NCI-H1417 (cell line): Measurements from ENCODE around the gene MRPS2.
"Not testable (repeated sequence)": the region's sequence is repeated elsewhere in the genome, so short reads cannot be mapped to it uniquely, and the experiment has no call there.

Source experiments
- DNase-seq, 3 experiments: peaks; one replicate each; lab custom pipeline; 2025; lab: John Stamatoyannopoulos, UW

Gene MRPS2

GRCh38 chr9:135500525-135501260 is at the start of gene MRPS2:
Gene MRPS2 (plus strand): TSS chr9:135500682. CDS start chr9:135500711, 29 bp downstream.
- peak; percentile 79 to 91 (median 89) for DNase-seq

- no peak for DNase-seq
Measured at GRCh38 chr9:135450956-135451355, 49.5 kb upstream of the MRPS2 start.

- DNase-seq, result not testable (repeated sequence)
Measured at GRCh38 chr9:135451909-135452308, 48.6 kb upstream of the MRPS2 start.

GRCh38 chr9:135454737-135455136 is 45.7 kb upstream of the MRPS2 start:
- DNase-seq, result no peak

- DNase-seq, result no peak
Measured at GRCh38 chr9:135455401-135456030, 45.0 kb upstream of the MRPS2 start.

GRCh38 chr9:135456436-135457104 is 43.9 kb upstream of the MRPS2 start:
- DNase-seq, result no peak

GRCh38 chr9:135458478-135458877 is 42.0 kb upstream of the MRPS2 start:
- not testable (repeated sequence) for DNase-seq

- no peak for DNase-seq
Measured at GRCh38 chr9:135461936-135462335, 38.5 kb upstream of the MRPS2 start.

- DNase-seq, result no peak
Measured at GRCh38 chr9:135463140-135463539, 37.3 kb upstream of the MRPS2 start.

- DNase-seq, result no peak
Measured at GRCh38 chr9:135464181-135464580, 36.3 kb upstream of the MRPS2 start.

GRCh38 chr9:135468854-135469521 is 31.5 kb upstream of the MRPS2 start:
- DNase-seq, result no peak

GRCh38 chr9:135471791-135472640 is 28.5 kb upstream of the MRPS2 start:
- peak in 2 of 3 experiments; percentile 47 to 85 for DNase-seq

GRCh38 chr9:135473972-135474543 is 26.4 kb upstream of the MRPS2 start:
- DNase-seq, result no peak

- peak in 2 of 3 experiments; percentile 21 to 25 for DNase-seq
Measured at GRCh38 chr9:135474915-135475314, 25.6 kb upstream of the MRPS2 start.

- DNase-seq, result no peak
Measured at GRCh38 chr9:135476561-135477355, 23.7 kb upstream of the MRPS2 start.

- DNase-seq, result no peak
Measured at GRCh38 chr9:135478191-135478590, 22.3 kb upstream of the MRPS2 start.

GRCh38 chr9:135478829-135479468 is 21.5 kb upstream of the MRPS2 start:
- peak in 2 of 3 experiments; percentile 50 to 67 for DNase-seq

GRCh38 chr9:135479469-135480052 is 20.9 kb upstream of the MRPS2 start, which contains the start of gene PPP1R26:
Gene PPP1R26 (plus strand): TSS chr9:135479782. CDS start chr9:135484511, 4,729 bp downstream.
- peak in 2 of 3 experiments; percentile 50 to 62 for DNase-seq
